ENCODE measurements around the gene NINL.

The NINL gene

DNA sequence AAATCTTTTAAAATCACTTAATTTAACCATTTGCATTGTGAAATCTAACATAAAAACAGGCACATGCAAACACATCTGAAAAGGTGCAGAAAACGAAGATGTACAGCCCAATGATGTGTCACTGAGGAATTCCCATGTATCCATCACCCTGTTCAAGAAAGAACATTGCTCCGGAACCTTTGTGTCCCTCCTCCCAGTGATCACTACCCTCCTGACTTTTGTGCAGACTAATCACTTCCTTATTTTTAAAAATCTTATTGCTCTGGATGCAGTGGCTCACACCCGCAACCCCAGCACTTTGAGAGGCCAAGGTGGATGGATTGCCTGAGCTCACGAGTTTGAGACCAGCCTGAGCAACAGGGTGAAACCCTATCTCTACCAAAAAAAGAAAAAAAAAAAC is 163.3 kb downstream of the NINL start:
- TF ChIP-seq CREB1 (IDR thresholded peaks at IDR 0.05; ENCODE audit: low read depth), result no peak
- TF ChIP-seq TCF12 (IDR thresholded peaks at IDR 0.05; ENCODE audit: low read depth), result no peak
- TF ChIP-seq CEBPB (IDR thresholded peaks at IDR 0.05), result no peak
- TF ChIP-seq EGR1 (IDR thresholded peaks at IDR 0.05), result no peak
- no peak for TF ChIP-seq TAF1 (IDR thresholded peaks at IDR 0.05; ENCODE audit: low read depth)
- TF ChIP-seq, protein P1, sequence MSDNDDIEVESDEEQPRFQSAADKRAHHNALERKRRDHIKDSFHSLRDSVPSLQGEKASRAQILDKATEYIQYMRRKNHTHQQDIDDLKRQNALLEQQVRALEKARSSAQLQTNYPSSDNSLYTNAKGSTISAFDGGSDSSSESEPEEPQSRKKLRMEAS (IDR thresholded peaks at IDR 0.05), result no peak
- TF ChIP-seq, protein P2, sequence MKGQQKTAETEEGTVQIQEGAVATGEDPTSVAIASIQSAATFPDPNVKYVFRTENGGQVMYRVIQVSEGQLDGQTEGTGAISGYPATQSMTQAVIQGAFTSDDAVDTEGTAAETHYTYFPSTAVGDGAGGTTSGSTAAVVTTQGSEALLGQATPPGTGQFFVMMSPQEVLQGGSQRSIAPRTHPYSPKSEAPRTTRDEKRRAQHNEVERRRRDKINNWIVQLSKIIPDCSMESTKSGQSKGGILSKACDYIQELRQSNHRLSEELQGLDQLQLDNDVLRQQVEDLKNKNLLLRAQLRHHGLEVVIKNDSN (IDR thresholded peaks at IDR 0.05), result no peak
- TF ChIP-seq RAD21 (IDR thresholded peaks at IDR 0.05; ENCODE audit: low read depth), result no peak
- TF ChIP-seq EP300 (IDR thresholded peaks at IDR 0.05; ENCODE audit: borderline replicate concordance), result no peak
- TF ChIP-seq ZBTB7A (IDR thresholded peaks at IDR 0.05; ENCODE audit: low read depth), result no peak
- TF ChIP-seq YY1 (IDR thresholded peaks at IDR 0.05; ENCODE audit: low read depth), result no peak
- TF ChIP-seq FOXM1 (IDR thresholded peaks at IDR 0.05; ENCODE audit: borderline replicate concordance, low read depth), result no peak
- TF ChIP-seq, protein P3, sequence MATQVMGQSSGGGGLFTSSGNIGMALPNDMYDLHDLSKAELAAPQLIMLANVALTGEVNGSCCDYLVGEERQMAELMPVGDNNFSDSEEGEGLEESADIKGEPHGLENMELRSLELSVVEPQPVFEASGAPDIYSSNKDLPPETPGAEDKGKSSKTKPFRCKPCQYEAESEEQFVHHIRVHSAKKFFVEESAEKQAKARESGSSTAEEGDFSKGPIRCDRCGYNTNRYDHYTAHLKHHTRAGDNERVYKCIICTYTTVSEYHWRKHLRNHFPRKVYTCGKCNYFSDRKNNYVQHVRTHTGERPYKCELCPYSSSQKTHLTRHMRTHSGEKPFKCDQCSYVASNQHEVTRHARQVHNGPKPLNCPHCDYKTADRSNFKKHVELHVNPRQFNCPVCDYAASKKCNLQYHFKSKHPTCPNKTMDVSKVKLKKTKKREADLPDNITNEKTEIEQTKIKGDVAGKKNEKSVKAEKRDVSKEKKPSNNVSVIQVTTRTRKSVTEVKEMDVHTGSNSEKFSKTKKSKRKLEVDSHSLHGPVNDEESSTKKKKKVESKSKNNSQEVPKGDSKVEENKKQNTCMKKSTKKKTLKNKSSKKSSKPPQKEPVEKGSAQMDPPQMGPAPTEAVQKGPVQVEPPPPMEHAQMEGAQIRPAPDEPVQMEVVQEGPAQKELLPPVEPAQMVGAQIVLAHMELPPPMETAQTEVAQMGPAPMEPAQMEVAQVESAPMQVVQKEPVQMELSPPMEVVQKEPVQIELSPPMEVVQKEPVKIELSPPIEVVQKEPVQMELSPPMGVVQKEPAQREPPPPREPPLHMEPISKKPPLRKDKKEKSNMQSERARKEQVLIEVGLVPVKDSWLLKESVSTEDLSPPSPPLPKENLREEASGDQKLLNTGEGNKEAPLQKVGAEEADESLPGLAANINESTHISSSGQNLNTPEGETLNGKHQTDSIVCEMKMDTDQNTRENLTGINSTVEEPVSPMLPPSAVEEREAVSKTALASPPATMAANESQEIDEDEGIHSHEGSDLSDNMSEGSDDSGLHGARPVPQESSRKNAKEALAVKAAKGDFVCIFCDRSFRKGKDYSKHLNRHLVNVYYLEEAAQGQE (IDR thresholded peaks at IDR 0.05; ENCODE audit: low read depth), result no peak
- TF ChIP-seq TEAD4 (IDR thresholded peaks at IDR 0.05), result no peak
- TF ChIP-seq NFIC (IDR thresholded peaks at IDR 0.05), result no peak

DNA sequence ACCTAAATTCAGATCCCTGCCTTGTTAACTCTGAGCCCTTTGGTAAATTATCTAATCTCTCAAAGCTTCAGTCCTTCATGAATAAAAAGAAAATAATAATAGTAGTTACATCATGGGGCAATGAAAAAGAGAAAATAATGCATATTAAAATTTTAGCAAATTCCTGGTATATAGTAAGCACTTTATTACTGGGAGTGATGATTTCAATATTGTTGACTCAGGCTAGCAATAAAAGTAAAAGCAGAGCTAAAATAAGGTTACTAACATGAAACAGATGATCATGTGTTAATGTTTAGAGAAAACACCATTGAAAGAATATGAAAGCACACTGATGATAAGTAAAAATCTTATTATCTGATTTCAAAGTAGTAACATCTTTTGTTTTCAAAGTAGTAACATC is 164.2 kb downstream of the NINL start:
- TF ChIP-seq RAD21 (IDR thresholded peaks at IDR 0.05; ENCODE audit: low read depth) (no peak), NFIC (IDR thresholded peaks at IDR 0.05) (no peak), TEAD4 (IDR thresholded peaks at IDR 0.05) (no peak), CREB1 (IDR thresholded peaks at IDR 0.05; ENCODE audit: low read depth) (no peak), EP300 (IDR thresholded peaks at IDR 0.05; ENCODE audit: borderline replicate concordance) (no peak), YY1 (IDR thresholded peaks at IDR 0.05; ENCODE audit: low read depth) (no peak), EGR1 (IDR thresholded peaks at IDR 0.05) (no peak)
- TF ChIP-seq, protein P2 (IDR thresholded peaks at IDR 0.05), result no peak

DNA sequence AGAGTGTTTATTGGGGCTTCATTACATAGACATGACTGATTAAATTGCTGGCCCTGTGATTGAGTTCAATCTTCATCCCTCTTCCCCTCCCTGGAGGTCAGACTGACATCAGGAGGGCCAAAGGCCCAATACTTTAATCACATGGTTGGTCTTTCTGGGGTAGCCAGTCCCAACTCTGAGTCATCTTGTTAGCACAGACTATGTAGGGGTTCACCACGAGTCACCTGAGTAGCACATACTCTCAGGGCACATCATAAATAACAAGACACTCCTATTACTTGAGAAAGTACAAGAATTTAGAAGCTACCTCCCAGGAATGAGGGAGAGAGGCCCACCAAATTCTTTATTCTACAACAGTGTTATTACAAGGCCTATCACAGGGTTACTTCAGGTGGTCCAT is 166.6 kb downstream of the NINL start:
- TF ChIP-seq TAF1 (IDR thresholded peaks at IDR 0.05; ENCODE audit: low read depth) (no peak), NFIC (IDR thresholded peaks at IDR 0.05) (no peak)

DNA sequence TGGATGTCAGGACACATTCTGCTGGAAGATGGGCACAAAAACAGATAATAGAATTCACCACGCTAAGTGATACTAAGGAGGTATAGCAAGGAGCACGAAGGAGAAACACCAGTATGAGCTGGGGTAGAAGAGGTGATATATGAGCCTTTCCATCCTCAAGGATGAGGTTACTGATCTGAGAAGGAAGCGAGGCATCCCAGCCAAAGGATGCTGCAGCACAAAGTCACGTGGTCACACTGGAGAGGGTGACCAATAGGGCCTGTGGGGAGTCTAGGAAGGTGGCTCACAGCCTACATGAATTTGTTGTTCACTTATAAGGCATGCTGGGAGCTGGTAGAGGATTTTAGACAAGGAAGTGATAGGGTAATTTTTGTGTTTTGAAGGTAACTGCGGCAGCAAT is 176.4 kb downstream of the NINL start:
- TF ChIP-seq, protein P3 (IDR thresholded peaks at IDR 0.05; ENCODE audit: low read depth), result no peak
- TF ChIP-seq, protein P1 (IDR thresholded peaks at IDR 0.05), result no peak
- TF ChIP-seq EP300 (IDR thresholded peaks at IDR 0.05; ENCODE audit: borderline replicate concordance), result no peak
- TF ChIP-seq RAD21 (IDR thresholded peaks at IDR 0.05; ENCODE audit: low read depth), result no peak
- no peak for TF ChIP-seq YY1 (IDR thresholded peaks at IDR 0.05; ENCODE audit: low read depth)
- TF ChIP-seq CEBPB (IDR thresholded peaks at IDR 0.05), result no peak
- TF ChIP-seq TCF12 (IDR thresholded peaks at IDR 0.05; ENCODE audit: low read depth), result no peak
- TF ChIP-seq EGR1 (IDR thresholded peaks at IDR 0.05), result no peak
- TF ChIP-seq TAF1 (IDR thresholded peaks at IDR 0.05; ENCODE audit: low read depth), result no peak
- no peak for TF ChIP-seq NFIC (IDR thresholded peaks at IDR 0.05)
- no peak for TF ChIP-seq FOXM1 (IDR thresholded peaks at IDR 0.05; ENCODE audit: borderline replicate concordance, low read depth)

DNA sequence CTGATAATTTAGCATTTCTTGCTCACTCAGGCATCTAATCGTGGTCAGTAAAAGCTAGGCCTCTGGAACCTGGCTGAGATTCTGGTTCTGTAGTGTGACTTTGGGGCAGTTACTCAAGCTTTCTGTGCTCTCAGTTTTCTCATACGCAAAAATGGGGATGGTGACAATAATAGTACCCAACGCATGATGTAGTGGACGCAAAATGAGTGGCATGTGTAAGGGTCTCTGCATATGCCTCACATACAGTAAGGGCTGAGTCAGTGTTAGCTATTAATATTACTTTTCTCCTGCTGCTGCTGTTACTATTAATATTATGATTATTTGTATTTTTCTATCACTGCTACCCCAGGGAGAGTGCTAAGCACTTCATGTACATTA is 177.2 kb downstream of the NINL start:
- TF ChIP-seq ZBTB7A (IDR thresholded peaks at IDR 0.05; ENCODE audit: low read depth) (no peak), NFIC (IDR thresholded peaks at IDR 0.05) (no peak), TAF1 (IDR thresholded peaks at IDR 0.05; ENCODE audit: low read depth) (no peak), YY1 (IDR thresholded peaks at IDR 0.05; ENCODE audit: low read depth) (no peak), EP300 (IDR thresholded peaks at IDR 0.05; ENCODE audit: borderline replicate concordance) (no peak), TEAD4 (IDR thresholded peaks at IDR 0.05) (no peak), EGR1 (IDR thresholded peaks at IDR 0.05) (no peak)
- TF ChIP-seq, protein P1 (IDR thresholded peaks at IDR 0.05), result no peak
- TF ChIP-seq, protein P3 (IDR thresholded peaks at IDR 0.05; ENCODE audit: low read depth), result no peak
- TF ChIP-seq, protein P2 (IDR thresholded peaks at IDR 0.05), result no peak

All from Ishikawa (cell line).